Measurements from ENCODE around the gene ELP2. TPM values are rescaled to one million over a fixed set of nuclear protein-coding genes. Genes with fewer than 3 reads are reported as not detected.
"Not testable (repeated sequence)": the region's sequence is repeated elsewhere in the genome, so short reads cannot be mapped to it uniquely, and the experiment has no call there.

The ELP2 gene
- polyA plus RNA-seq, 2 donors: 22.7 to 40.3 TPM

DNA sequence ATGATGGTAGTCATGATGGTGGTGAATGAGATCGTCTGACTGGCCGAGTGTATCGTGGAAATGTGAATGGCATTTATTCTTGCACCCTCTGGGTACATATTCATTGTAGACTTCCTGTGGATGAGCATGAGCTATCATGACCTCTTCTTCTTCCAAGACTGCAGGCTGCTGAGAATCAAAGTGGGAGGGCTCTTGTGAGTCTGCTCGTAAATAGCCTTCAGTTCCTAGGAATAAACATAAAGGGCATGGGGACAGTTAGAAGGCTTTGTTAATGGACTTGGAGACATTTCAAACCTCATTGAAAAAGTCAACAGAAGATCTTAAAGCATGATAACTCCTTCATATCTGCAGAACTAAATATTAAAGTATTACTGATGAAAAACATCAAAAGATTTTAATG lies 15.4 kb upstream of the ELP2 start:
- no peak overlapping the region for H3K4me3 ChIP-seq (ENCODE audit: low read depth in 1 of 2, low read length in 2 of 2)
- 85 to 91% methylated on average over 4 of the region's 4 CpGs for WGBS, 2 donors
- no peak overlapping the region for H3K27ac ChIP-seq (ENCODE audit: low read depth in 2 of 2, low read length in 1 of 2)
- no peaks in the 10 kb centered on the region for H3K9me3 ChIP-seq (ENCODE audit: control insufficient read depth in 2 of 2, insufficient read depth in 1 of 2, low read depth in 1 of 2, low read length in 1 of 2)
- no peaks in the 10 kb centered on the region for H3K27me3 ChIP-seq (ENCODE audit: control insufficient read depth in 1 of 2, insufficient read depth in 2 of 2, low read length in 2 of 2)
- H3K36me3 ChIP-seq (ENCODE audit: control insufficient read depth in 2 of 2, insufficient read depth in 2 of 2, low read length in 1 of 2): peaks cover 8% of the 10 kb centered on the region in 2 donors
- H3K4me1 ChIP-seq (ENCODE audit: control insufficient read depth in 2 of 2, insufficient read depth in 2 of 2, low read length in 1 of 2): no peaks in the 10 kb centered on the region

DNA sequence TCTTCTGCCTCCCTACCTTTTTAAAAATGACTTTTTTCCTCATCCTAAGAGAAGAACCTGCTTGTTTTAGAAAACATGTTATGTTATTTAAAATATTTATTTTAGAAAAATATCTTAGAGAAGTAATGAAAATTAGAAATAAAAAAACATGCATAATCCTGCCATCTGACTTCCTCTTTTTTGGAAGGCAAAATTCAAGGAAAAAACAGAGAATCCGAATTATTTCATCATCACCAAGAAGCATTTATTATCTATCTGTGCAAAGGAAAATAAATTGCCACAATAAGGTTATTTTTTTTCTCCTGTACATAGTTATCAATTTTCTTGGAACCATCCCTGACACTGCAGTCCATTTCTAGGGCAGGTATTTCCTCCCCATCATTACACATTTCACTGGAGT lies 15.0 kb upstream of the ELP2 start:
- H3K36me3 ChIP-seq (ENCODE audit: control insufficient read depth in 2 of 2, insufficient read depth in 2 of 2, low read length in 1 of 2): peaks cover 8% of the 10 kb centered on the region in 2 donors
- WGBS, 2 donors: 79 to 85% methylated on average over 1 of the region's 1 CpG
- no peaks in the 10 kb centered on the region for H3K27me3 ChIP-seq (ENCODE audit: control insufficient read depth in 1 of 2, insufficient read depth in 2 of 2, low read length in 2 of 2)
- no peak overlapping the region for H3K4me3 ChIP-seq (ENCODE audit: low read depth in 1 of 2, low read length in 2 of 2)
- H3K4me1 ChIP-seq (ENCODE audit: control insufficient read depth in 2 of 2, insufficient read depth in 2 of 2, low read length in 1 of 2): no peaks in the 10 kb centered on the region
- no peaks in the 10 kb centered on the region for H3K9me3 ChIP-seq (ENCODE audit: control insufficient read depth in 2 of 2, insufficient read depth in 1 of 2, low read depth in 1 of 2, low read length in 1 of 2)
- H3K27ac ChIP-seq (ENCODE audit: low read depth in 2 of 2, low read length in 1 of 2): no peak overlapping the region

DNA sequence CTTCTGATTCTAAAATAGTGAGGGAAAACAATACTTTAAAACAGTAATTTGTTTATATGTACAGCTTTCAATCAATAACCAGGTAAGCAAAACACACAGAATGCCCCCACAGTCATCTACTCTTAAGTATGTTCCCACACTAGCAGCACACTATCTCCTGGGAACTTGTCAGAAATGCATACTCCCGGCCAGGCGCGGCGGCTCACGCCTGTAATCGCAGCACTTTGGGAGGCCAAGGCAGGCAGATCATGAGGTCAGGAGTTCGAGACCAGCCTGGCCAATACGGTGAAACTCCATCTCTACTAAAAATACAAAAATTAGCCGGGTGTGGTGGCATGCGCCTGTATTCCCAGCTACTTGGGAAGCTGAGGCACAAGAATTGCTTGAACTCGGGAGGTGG lies 12.9 kb upstream of the ELP2 start:
- H3K9me3 ChIP-seq (ENCODE audit: control insufficient read depth in 2 of 2, insufficient read depth in 1 of 2, low read depth in 1 of 2, low read length in 1 of 2); H3K4me1 ChIP-seq (ENCODE audit: control insufficient read depth in 2 of 2, insufficient read depth in 2 of 2, low read length in 1 of 2); H3K4me3 ChIP-seq (ENCODE audit: low read depth in 1 of 2, low read length in 2 of 2); H3K36me3 ChIP-seq (ENCODE audit: control insufficient read depth in 2 of 2, insufficient read depth in 2 of 2, low read length in 1 of 2); H3K27me3 ChIP-seq (ENCODE audit: control insufficient read depth in 1 of 2, insufficient read depth in 2 of 2, low read length in 2 of 2); H3K27ac ChIP-seq (ENCODE audit: low read depth in 2 of 2, low read length in 1 of 2): not testable (repeated sequence)
- WGBS, 2 donors: 92 to 95% methylated on average over 11 of the region's 11 CpGs

DNA sequence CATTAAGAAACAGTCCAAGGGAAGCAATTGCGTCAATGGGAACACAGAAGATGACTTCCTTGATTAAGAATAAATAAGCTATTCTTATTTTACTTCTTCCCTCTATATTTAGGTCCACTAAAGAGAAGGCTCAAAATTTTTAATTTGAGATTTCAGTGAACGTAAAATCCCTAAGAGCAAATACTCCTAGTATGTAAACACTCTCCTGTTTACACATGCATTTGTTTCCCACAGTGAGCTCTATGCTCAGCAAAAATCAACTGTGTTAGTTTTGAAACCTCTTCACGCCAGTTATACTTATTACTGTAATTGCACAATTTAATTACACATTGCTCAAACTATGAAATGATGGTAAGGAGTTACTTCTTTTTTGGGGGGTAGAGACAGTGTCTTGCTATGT lies 9.4 kb upstream of the ELP2 start:
- peaks cover 4% of the 10 kb centered on the region in 2 donors for H3K36me3 ChIP-seq (ENCODE audit: control insufficient read depth in 2 of 2, insufficient read depth in 2 of 2, low read length in 1 of 2)
- WGBS, 2 donors: 83 to 95% methylated on average over 3 of the region's 3 CpGs
- no peaks in the 10 kb centered on the region for H3K4me1 ChIP-seq (ENCODE audit: control insufficient read depth in 2 of 2, insufficient read depth in 2 of 2, low read length in 1 of 2)
- no peaks in the 10 kb centered on the region for H3K27me3 ChIP-seq (ENCODE audit: control insufficient read depth in 1 of 2, insufficient read depth in 2 of 2, low read length in 2 of 2)
- no peaks in the 10 kb centered on the region for H3K9me3 ChIP-seq (ENCODE audit: control insufficient read depth in 2 of 2, insufficient read depth in 1 of 2, low read depth in 1 of 2, low read length in 1 of 2)
- no peak overlapping the region for H3K4me3 ChIP-seq (ENCODE audit: low read depth in 1 of 2, low read length in 2 of 2)
- no peak overlapping the region for H3K27ac ChIP-seq (ENCODE audit: low read depth in 2 of 2, low read length in 1 of 2)

DNA sequence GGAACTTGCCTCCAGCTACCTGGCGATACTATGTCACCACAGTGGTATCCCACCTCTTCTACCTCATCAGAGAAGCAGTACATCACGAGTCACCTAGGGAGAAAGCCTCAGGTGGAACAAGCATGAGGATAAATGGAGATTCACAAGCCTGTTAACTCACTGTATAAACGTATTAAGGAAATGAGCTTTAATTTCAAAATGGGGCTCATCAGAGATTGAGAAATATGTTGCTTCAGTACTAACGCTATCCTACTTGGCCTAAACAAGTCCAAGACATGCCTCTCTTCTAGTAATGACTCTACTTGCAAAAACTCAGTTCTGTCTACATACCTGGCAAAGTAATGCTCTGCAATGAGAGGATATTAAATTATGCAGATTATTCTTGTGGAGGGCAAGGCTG lies 4.9 kb upstream of the ELP2 start:
- peaks cover 0 to 2% of the 10 kb centered on the region in 2 donors for H3K36me3 ChIP-seq (ENCODE audit: control insufficient read depth in 2 of 2, insufficient read depth in 2 of 2, low read length in 1 of 2)
- WGBS, 2 donors: 69 to 79% methylated on average over 4 of the region's 4 CpGs
- no peaks in the 10 kb centered on the region for H3K9me3 ChIP-seq (ENCODE audit: control insufficient read depth in 2 of 2, insufficient read depth in 1 of 2, low read depth in 1 of 2, low read length in 1 of 2)
- H3K4me1 ChIP-seq (ENCODE audit: control insufficient read depth in 2 of 2, insufficient read depth in 2 of 2, low read length in 1 of 2): peaks cover 0 to 2% of the 10 kb centered on the region in 2 donors
- no peak overlapping the region for H3K4me3 ChIP-seq (ENCODE audit: low read depth in 1 of 2, low read length in 2 of 2)
- H3K27me3 ChIP-seq (ENCODE audit: control insufficient read depth in 1 of 2, insufficient read depth in 2 of 2, low read length in 2 of 2): no peaks in the 10 kb centered on the region
- no peak overlapping the region for H3K27ac ChIP-seq (ENCODE audit: low read depth in 2 of 2, low read length in 1 of 2)

DNA sequence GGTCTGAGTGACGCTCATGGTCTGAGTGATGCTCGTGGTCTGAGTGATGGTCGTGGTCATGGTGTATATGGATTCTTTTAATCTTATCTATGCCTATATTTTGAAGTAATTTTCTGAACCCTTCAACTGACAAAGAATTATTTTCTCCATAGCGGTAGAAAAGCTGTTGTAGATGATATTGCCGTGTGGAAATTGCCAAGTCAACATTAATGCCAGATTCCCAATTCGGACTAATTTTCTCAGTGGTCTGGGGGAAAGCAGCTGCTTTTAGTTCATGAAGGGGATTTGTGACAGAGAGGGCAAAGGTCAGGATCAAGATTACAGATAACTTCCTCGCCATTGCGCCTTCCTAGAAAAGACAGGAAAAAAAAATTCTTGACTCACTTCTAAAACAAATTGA lies 3.0 kb upstream of the ELP2 start:
- H3K27ac ChIP-seq (ENCODE audit: low read depth in 2 of 2, low read length in 1 of 2): no peak overlapping the region
- H3K4me3 ChIP-seq (ENCODE audit: low read depth in 1 of 2, low read length in 2 of 2): no peak overlapping the region
- peaks cover 3 to 7% of the 10 kb centered on the region in 2 donors for H3K4me1 ChIP-seq (ENCODE audit: control insufficient read depth in 2 of 2, insufficient read depth in 2 of 2, low read length in 1 of 2)
- WGBS, 2 donors: 91 to 95% methylated on average over 8 of the region's 8 CpGs
- no peaks in the 10 kb centered on the region for H3K9me3 ChIP-seq (ENCODE audit: control insufficient read depth in 2 of 2, insufficient read depth in 1 of 2, low read depth in 1 of 2, low read length in 1 of 2)
- no peaks in the 10 kb centered on the region for H3K27me3 ChIP-seq (ENCODE audit: control insufficient read depth in 1 of 2, insufficient read depth in 2 of 2, low read length in 2 of 2)
- peaks cover 0 to 2% of the 10 kb centered on the region in 2 donors for H3K36me3 ChIP-seq (ENCODE audit: control insufficient read depth in 2 of 2, insufficient read depth in 2 of 2, low read length in 1 of 2)

DNA sequence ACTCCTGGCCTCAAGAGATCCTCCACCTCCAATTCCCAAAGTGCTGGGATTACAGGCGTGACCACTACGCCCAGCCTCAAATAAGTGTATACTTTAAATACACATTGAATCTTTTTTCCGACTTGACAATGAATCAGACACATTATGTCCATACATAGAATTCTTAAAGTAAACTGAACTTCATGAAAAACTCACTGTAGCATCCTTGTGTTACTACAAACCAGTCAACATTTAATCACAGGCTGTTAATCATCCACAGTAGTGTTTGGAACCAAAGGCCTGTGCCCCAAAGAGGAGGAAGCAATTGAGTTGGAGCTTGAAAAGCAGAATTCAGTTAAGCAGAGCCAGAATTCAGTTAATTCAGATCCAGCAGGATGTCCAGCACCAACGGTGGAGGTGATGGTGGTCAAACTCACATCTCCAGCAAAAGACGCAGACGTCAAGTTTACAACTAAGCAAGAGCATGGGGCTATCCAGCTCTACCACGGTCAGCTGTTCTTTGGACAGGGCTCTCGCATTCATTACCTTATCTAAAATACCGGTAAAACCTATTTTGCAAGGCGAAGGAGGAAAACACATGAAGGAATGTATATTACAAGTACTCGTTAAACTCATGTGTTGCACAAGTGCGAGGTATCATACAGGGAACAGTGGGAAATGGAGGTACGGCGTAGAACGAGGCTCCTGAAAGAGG lies 1.7 kb upstream of the ELP2 start:
- peaks cover 7 to 8% of the 10 kb centered on the region in 2 donors for H3K4me1 ChIP-seq (ENCODE audit: control insufficient read depth in 2 of 2, insufficient read depth in 2 of 2, low read length in 1 of 2)
- H3K9me3 ChIP-seq (ENCODE audit: control insufficient read depth in 2 of 2, insufficient read depth in 1 of 2, low read depth in 1 of 2, low read length in 1 of 2): no peaks in the 10 kb centered on the region
- 34% methylated on average over 15 of the region's 15 CpGs for WGBS, 2 donors
- no peak overlapping the region for H3K27ac ChIP-seq (ENCODE audit: low read depth in 2 of 2, low read length in 1 of 2)
- H3K36me3 ChIP-seq (ENCODE audit: control insufficient read depth in 2 of 2, insufficient read depth in 2 of 2, low read length in 1 of 2): no peaks in the 10 kb centered on the region
- H3K4me3 ChIP-seq (ENCODE audit: low read depth in 1 of 2, low read length in 2 of 2): peak overlapping the region in 1 of 2 donors; percentile 91
- no peaks in the 10 kb centered on the region for H3K27me3 ChIP-seq (ENCODE audit: control insufficient read depth in 1 of 2, insufficient read depth in 2 of 2, low read length in 2 of 2)

DNA sequence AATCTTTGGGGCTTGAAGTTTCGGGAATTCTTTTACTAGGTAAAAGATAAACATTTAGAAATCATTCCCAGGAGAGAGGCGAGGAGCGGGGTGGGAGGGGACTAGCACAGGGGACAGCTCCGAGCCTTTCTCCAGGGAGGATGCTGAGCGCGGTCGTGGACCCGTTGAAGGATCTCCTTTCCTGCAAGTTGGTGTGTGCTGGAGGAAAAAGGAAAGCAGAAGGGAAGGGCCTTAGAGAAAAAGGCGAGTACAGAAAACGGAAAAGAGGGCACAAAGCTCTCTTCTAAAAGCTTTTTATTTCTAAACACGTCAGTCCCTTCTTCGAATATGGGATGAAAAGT lies 1.2 kb upstream of the ELP2 start:
- Histone ChIP-seq H3K4me1 (ENCODE audit: control insufficient read depth in 2 of 2, insufficient read depth in 2 of 2, low read length in 1 of 2) (peaks cover 7 to 8% of the 10 kb centered on the region in 2 donors), H3K36me3 (ENCODE audit: control insufficient read depth in 2 of 2, insufficient read depth in 2 of 2, low read length in 1 of 2) (no peaks in the 10 kb centered on the region), H3K4me3 (ENCODE audit: low read depth in 1 of 2, low read length in 2 of 2) (peak overlapping the region; percentile 91 to 95), H3K9me3 (ENCODE audit: control insufficient read depth in 2 of 2, insufficient read depth in 1 of 2, low read depth in 1 of 2, low read length in 1 of 2) (no peaks in the 10 kb centered on the region), H3K27me3 (ENCODE audit: control insufficient read depth in 1 of 2, insufficient read depth in 2 of 2, low read length in 2 of 2) (no peaks in the 10 kb centered on the region), H3K27ac (ENCODE audit: low read depth in 2 of 2, low read length in 1 of 2) (peak overlapping the region; percentile 99 to 100)
- 1 to 2% methylated on average over 12 of the region's 12 CpGs for WGBS, 2 donors

DNA sequence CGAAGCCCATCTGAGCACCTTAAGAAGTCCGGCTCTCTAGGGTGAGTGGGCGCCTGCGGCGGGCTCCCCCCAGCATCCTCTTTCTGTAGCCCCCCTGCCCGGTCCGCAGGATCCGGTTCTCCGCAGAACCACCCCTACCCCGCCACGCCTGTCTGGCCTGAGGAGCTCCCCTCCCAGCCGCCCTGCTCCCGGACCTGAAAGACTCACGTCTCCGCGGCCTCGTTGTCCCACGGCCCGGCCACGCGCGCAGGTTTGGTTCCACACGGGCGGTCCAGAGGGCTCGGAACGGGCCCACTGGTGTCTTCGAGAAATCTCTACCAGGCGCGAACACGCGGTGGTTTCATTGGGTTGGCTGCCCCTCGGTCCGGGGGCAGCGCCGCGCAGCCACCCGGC lies 796 bp upstream of the ELP2 start:
- H3K27ac ChIP-seq (ENCODE audit: low read depth in 2 of 2, low read length in 1 of 2): peak overlapping the region; percentile 99 to 100
- H3K4me1 ChIP-seq (ENCODE audit: control insufficient read depth in 2 of 2, insufficient read depth in 2 of 2, low read length in 1 of 2): peaks cover 7 to 8% of the 10 kb centered on the region in 2 donors
- peak overlapping the region; percentile 91 to 95 for H3K4me3 ChIP-seq (ENCODE audit: low read depth in 1 of 2, low read length in 2 of 2)
- 0% methylated on average over 37 of the region's 37 CpGs for WGBS, 2 donors
- no peaks in the 10 kb centered on the region for H3K36me3 ChIP-seq (ENCODE audit: control insufficient read depth in 2 of 2, insufficient read depth in 2 of 2, low read length in 1 of 2)
- no peaks in the 10 kb centered on the region for H3K9me3 ChIP-seq (ENCODE audit: control insufficient read depth in 2 of 2, insufficient read depth in 1 of 2, low read depth in 1 of 2, low read length in 1 of 2)
- H3K27me3 ChIP-seq (ENCODE audit: control insufficient read depth in 1 of 2, insufficient read depth in 2 of 2, low read length in 2 of 2): no peaks in the 10 kb centered on the region

DNA sequence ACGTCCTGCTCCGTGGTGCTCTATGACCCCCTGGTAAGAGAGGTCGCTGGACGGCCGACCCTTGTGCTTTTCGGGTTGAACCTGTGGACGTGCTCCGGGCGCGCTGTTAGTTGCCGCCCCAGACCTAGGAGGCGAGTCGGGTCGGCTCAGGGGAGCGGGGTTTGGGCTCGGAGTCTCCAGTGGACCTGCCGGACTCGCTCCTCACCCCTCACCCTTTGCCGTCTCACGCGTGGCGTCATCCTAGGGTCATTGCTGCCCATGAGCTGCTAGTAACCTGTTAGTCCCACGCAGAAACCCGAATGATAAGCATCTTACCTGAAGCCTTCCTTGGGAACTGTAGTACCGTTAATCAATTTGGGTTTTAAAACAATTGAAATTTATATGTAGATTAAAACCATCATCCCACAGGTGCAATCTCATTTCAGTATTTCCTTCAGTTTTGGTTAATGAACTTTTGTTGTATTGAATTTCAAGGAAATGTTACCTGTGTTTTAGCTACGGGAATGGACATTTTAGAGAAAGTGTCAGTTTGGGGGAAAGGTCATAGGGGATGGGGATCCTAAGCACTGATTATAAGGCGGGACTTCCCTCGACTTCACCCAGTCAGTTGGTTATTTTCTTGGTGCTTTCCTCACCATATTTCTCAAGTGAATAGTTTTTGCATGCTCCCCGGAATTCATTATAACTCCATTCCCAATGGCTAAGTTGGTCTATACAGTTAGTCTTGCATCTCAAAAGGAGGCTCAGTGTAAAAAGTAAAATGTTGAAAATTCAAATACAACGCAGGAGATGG lies 536 bp downstream of the ELP2 start:
- Histone ChIP-seq H3K27ac (ENCODE audit: low read depth in 2 of 2, low read length in 1 of 2) (peak overlapping the region; percentile 99 to 100), H3K4me1 (ENCODE audit: control insufficient read depth in 2 of 2, insufficient read depth in 2 of 2, low read length in 1 of 2) (peaks cover 7 to 8% of the 10 kb centered on the region in 2 donors), H3K36me3 (ENCODE audit: control insufficient read depth in 2 of 2, insufficient read depth in 2 of 2, low read length in 1 of 2) (no peaks in the 10 kb centered on the region), H3K9me3 (ENCODE audit: control insufficient read depth in 2 of 2, insufficient read depth in 1 of 2, low read depth in 1 of 2, low read length in 1 of 2) (no peaks in the 10 kb centered on the region), H3K27me3 (ENCODE audit: control insufficient read depth in 1 of 2, insufficient read depth in 2 of 2, low read length in 2 of 2) (no peaks in the 10 kb centered on the region), H3K4me3 (ENCODE audit: low read depth in 1 of 2, low read length in 2 of 2) (peak overlapping the region; percentile 91 to 95)
- WGBS, 2 donors: 3% methylated on average over 30 of the region's 30 CpGs

Data from esophagus (tissue), 2 donors.